Esophagus squamous epithelium (tissue), 5 donors: ENCODE measurements around the gene RCAN2. TPM values are rescaled to one million over a fixed set of nuclear protein-coding genes. Genes with fewer than 3 reads are reported as not detected.

Experiments used
- DNase-seq: peaks from one replicate; lab custom pipeline; 2025; lab: John Stamatoyannopoulos, UW
- H3K27ac ChIP-seq, 4 donors: fragments of 200-600 bp; sonication (generic); one replicate each; pipeline ENCODE4 v1.5.1; 2016 to 2019; ENCODE audit warnings: mild to moderate bottlenecking in 1 of 4
- H3K27me3 ChIP-seq, 4 donors: fragments of 200-600 bp; sonication (generic); 1 replicate in 3 of 4; 2 replicates in 1 of 4; pipeline versions ENCODE4 v1.5.1 to v1.6.0; 2017 to 2021; ENCODE audit warnings: antibody characterized with exemption in 1 of 4
- H3K36me3 ChIP-seq, 3 donors: fragments of 200-600 bp; sonication (generic); one replicate each; pipeline ENCODE4 v1.5.1; 2016 to 2019
- H3K4me1 ChIP-seq, 3 donors: fragments of 200-600 bp; sonication (generic); one replicate each; pipeline ENCODE4 v1.5.1; 2017 to 2019
- H3K4me3 ChIP-seq, 4 donors: fragments of 200-600 bp; sonication (generic); 1 replicate in 3 of 4; 2 replicates in 1 of 4; pipeline ENCODE4 v1.5.1; 2016 to 2019; ENCODE audit warnings: mild to moderate bottlenecking in 2 of 4, moderate library complexity in 1 of 4
- H3K9me3 ChIP-seq, 3 donors: fragments of 200-600 bp; sonication (generic); one replicate each; pipeline ENCODE4 v1.5.1; 2016 to 2019
- POLR2A ChIP-seq, 4 donors: fragments of 450-650 bp; IDR thresholded peaks; one replicate each; pipeline ENCODE4 v1.6.1; 2017; ENCODE audit warnings: antibody characterized with exemption in 4 of 4, mild to moderate bottlenecking in 4 of 4, moderate library complexity in 3 of 4
- WGBS, 2 donors: methylation state at CpG; one replicate each; pipeline ENCODE4 v1.1.5; 2018; 5-methylcytosine and 5-hydroxymethylcytosine counted together
- intact Hi-C: fragments of 100-400 bp; cut with DNase I; formaldehyde crosslinking; loops from one replicate; pipeline ENCODE4 v1.15.0; 2022
- total RNA-seq, 4 donors: library from RNA; depleted of rRNA; stranded (reverse); fragments of >200 nt; gene quantifications; one replicate each; pipeline ENCODE4 v1.1.0, GENCODE V29; 2016
- TF ChIP-seq, protein P1 (sequence below), 6 experiments: fragments of 450-650 bp in 4 of 6; fragments of 200-600 bp in 2 of 6; sonication (generic) in 2 of 6; IDR thresholded peaks; one replicate each; pipeline ENCODE4 v1.5.1; 2016 to 2019; ENCODE audit warnings: antibody characterized with exemption in 6 of 6, mild to moderate bottlenecking in 4 of 6, moderate library complexity in 4 of 6
- donor health status: DM: yes; HTN: yes; CAD: no.

RCAN2 gene
- total RNA-seq, 4 donors from 2014 or later = 1.4 to 12.4 (median 4.0) TPM

DNA sequence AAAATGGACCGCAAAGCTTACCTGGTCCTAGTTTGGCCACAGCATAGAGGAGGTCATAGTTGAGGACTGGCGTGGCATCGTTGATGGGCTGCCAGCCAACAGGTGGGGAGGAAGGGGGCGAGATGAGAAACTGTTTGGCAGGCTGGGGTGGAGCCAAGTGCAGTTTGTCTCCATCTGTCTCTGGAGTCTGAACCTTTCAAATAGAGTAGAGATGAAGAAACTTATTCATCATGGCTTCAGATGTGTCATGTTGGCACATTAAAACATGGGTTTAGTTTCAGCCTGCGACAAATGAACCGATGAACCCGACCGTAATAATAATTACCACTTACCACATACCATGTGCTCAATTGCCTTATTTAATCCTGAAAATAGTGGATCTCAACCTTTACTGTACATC is 244.5 kb downstream of the RCAN2 start:
- no peaks in the 10 kb centered on the region for H3K36me3 ChIP-seq
- H3K27me3 ChIP-seq = no peaks in the 10 kb centered on the region
- 77 to 90% methylated on average over 8 of the region's 8 CpGs for WGBS, 2 donors
- DNase-seq = no peak
- no peak overlapping the region for H3K27ac ChIP-seq
- intact Hi-C loops = no loop called here
- H3K4me1 ChIP-seq = no peaks in the 10 kb centered on the region
- H3K4me3 ChIP-seq = no peak overlapping the region
- no peak for TF ChIP-seq POLR2A (IDR thresholded peaks at IDR 0.05)
- TF ChIP-seq, protein P1, sequence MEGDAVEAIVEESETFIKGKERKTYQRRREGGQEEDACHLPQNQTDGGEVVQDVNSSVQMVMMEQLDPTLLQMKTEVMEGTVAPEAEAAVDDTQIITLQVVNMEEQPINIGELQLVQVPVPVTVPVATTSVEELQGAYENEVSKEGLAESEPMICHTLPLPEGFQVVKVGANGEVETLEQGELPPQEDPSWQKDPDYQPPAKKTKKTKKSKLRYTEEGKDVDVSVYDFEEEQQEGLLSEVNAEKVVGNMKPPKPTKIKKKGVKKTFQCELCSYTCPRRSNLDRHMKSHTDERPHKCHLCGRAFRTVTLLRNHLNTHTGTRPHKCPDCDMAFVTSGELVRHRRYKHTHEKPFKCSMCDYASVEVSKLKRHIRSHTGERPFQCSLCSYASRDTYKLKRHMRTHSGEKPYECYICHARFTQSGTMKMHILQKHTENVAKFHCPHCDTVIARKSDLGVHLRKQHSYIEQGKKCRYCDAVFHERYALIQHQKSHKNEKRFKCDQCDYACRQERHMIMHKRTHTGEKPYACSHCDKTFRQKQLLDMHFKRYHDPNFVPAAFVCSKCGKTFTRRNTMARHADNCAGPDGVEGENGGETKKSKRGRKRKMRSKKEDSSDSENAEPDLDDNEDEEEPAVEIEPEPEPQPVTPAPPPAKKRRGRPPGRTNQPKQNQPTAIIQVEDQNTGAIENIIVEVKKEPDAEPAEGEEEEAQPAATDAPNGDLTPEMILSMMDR (IDR thresholded peaks at IDR 0.05) = no peak
- no peaks in the 10 kb centered on the region for H3K9me3 ChIP-seq

DNA sequence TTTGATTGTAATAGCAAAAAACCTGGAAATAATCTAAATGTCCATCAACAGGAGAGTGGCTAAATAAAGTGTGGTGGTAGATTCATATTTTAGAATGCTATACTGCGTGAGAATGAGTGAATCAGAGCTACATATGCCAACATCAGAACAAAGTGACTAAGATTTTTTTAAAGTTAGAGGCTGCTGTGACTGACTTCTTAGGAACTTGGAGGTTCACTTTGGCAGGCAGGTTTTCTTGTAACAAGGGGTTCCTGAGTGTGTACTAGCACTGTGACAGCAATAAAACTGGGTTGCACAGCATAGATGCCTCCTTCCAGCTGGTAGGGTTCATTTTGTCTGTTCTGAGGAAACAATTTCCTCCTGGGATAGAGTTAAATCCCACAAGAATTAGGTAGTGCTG is 245.2 kb downstream of the RCAN2 start:
- 48 to 69% methylated on average over 1 of the region's 1 CpG for WGBS, 2 donors
- Histone ChIP-seq H3K27me3 (no peaks in the 10 kb centered on the region), H3K36me3 (no peaks in the 10 kb centered on the region), H3K4me1 (no peaks in the 10 kb centered on the region), H3K9me3 (no peaks in the 10 kb centered on the region), H3K27ac (no peak overlapping the region), H3K4me3 (no peak overlapping the region)
- intact Hi-C loops = no loop called here
- DNase-seq = no peak
- TF ChIP-seq POLR2A (IDR thresholded peaks at IDR 0.05) = no peak
- TF ChIP-seq, protein P1 (IDR thresholded peaks at IDR 0.05) = no peak

DNA sequence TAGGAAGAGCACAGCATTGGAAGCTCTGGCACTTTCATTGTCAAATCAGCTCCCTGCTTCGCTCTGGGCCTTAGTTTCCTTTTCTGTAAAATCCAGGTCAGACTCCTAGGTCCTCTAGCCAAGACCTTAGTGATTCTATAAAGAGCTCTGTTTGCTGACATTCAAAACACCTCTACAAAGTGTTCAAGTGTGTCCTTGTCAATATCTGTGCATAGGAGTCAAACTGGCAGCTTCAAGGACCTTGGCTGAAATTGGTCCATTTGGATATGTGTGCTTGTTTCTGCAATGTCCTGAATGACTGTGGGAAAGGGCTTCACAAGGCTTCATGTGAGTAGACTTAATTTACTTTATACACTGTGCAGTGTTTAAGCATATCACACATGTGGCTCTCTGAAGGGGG is 246.6 kb downstream of the RCAN2 start:
- Histone ChIP-seq H3K4me3 (no peak overlapping the region), H3K36me3 (no peaks in the 10 kb centered on the region), H3K27ac (no peak overlapping the region), H3K27me3 (no peaks in the 10 kb centered on the region), H3K9me3 (no peaks in the 10 kb centered on the region), H3K4me1 (no peaks in the 10 kb centered on the region)
- no peak for TF ChIP-seq POLR2A (IDR thresholded peaks at IDR 0.05)
- TF ChIP-seq, protein P1 (IDR thresholded peaks at IDR 0.05) = no peak
- intact Hi-C loops = no loop called here
- 73% methylated on average over 1 of the region's 1 CpG; no CpG with 5 or more reads in 1 of the 2 donors for WGBS, 2 donors
- no peak for DNase-seq

- Histone ChIP-seq H3K36me3 (no peaks in the 10 kb centered on the region), H3K4me3 (no peak overlapping the region), H3K4me1 (no peaks in the 10 kb centered on the region), H3K9me3 (no peaks in the 10 kb centered on the region), H3K27me3 (no peaks in the 10 kb centered on the region), H3K27ac (no peak overlapping the region)
- DNase-seq = no peak
- intact Hi-C loops = no loop called here
- WGBS, 2 donors = 71 to 76% methylated on average over 4 to 5 of the region's 5 CpGs
- no peak for TF ChIP-seq POLR2A (IDR thresholded peaks at IDR 0.05)
Observed at GRCh38 chr6:46243754-46244153, 247.5 kb downstream of the RCAN2 start.

DNA sequence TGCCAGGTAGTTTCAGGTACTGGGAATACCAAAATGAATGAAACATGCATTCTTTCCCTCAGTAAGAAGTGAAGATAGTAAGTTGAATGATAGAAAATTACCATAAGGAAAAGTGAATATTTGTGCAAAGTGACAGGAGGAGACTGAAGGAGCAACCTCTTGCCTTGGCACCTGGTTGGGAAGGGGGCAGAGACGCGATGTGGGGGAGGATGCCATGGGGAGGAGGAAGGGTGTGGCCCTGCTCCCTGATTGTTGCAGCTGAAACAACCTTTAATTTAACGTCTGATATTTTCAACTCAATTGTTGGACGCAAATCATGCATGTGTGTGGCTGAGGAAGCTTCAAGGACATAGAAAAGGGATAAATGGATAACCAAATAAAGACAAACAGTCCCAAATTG is 248.3 kb downstream of the RCAN2 start:
- Histone ChIP-seq H3K27me3 (no peaks in the 10 kb centered on the region), H3K4me3 (no peak overlapping the region), H3K27ac (no peak overlapping the region), H3K9me3 (no peaks in the 10 kb centered on the region), H3K36me3 (no peaks in the 10 kb centered on the region), H3K4me1 (no peaks in the 10 kb centered on the region)
- TF ChIP-seq, protein P1 (IDR thresholded peaks at IDR 0.05) = no peak
- no peak for TF ChIP-seq POLR2A (IDR thresholded peaks at IDR 0.05)
- WGBS, 2 donors = 64% methylated on average over 4 of the region's 4 CpGs
- DNase-seq = no peak
- intact Hi-C loops = no loop called here
